HG03103 (cell line): Measurements from ENCODE around the gene KRT78.
"Not testable (repeated sequence)": the region's sequence is repeated elsewhere in the genome, so short reads cannot be mapped to it uniquely, and the experiment has no call there.

ENCODE experiments used
- ATAC-seq: cut with Tn5 transposase; IDR thresholded peaks from one replicate; pipeline ENCODE4 v1.9.1; 2021; ENCODE audit warnings: low read depth; ENCODE audit not compliant: unreplicated experiment

Gene KRT78

DNA sequence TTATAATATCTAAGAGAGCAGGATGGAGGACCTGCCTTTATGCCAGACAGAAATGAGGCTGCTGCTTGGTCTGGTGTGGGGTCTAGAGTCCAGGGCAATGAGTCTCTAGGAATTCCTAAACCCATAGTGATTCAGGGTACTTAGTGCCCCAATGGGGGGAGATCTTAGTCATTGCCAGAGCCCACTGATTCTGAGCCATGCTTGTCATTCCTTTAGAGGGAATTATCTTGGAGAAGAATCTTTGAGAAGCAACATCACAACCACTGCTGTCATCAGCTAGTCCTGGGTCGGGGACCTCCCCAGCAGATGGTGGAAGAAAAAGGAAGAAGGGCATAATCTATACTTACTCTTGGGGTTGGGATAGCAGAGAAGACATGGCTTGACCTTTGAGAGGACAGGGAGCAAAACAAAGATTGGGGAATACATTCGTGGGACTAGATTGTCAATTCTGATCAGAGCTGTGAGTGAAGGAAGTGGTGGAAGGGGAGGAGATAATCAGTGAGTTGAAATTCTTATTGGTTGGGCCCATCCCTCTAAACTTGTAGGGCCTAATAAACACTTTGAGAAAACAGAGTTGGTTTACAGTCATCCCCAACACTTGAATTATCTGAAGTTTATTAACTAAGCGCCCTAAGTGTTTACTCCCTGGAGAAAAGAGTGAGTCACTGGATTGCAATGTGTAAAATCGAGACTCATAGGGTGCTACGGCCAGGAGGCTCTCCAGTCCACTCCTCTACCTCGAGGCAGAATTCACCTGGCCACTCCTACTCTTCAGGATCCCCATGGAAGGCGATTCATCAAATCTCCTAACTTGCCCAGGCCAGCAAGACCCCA lies 49.9 kb downstream of the KRT78 start:
- ATAC-seq: no peak

DNA sequence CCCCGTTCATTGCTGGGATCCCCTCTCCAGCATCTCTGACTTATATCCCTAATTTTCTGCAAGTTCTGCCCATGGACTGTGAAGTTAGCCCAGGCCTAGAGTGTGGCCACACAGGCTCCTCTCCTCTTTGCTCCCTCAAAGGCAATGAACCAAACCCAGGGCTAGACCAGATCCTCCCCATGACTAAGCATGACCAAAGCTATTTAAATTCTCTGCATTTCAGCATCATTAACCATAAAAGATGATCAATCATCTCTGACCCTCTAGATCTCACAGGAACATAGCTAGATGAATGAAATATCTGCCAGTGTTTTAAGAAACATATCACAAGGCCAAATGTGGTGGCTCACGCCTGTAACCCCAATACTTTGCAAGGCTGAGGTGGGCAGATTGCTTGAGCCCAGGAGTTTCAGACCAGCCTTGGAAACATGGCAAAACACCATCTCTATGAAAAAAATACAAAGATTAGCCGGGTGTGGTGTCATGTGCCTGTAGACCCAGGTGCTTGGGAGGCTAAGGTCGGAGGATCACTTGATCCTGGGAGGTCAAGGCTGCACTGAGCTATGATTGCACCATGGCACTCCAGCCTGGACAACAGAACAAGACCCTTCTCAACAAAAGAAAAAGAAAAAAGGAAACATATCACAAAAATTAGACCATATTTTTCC lies 50.7 kb downstream of the KRT78 start:
- ATAC-seq: no peak

GRCh38 chr12:52797529-52797894 lies 51.3 kb downstream of the KRT78 start:
- no peak for ATAC-seq

DNA sequence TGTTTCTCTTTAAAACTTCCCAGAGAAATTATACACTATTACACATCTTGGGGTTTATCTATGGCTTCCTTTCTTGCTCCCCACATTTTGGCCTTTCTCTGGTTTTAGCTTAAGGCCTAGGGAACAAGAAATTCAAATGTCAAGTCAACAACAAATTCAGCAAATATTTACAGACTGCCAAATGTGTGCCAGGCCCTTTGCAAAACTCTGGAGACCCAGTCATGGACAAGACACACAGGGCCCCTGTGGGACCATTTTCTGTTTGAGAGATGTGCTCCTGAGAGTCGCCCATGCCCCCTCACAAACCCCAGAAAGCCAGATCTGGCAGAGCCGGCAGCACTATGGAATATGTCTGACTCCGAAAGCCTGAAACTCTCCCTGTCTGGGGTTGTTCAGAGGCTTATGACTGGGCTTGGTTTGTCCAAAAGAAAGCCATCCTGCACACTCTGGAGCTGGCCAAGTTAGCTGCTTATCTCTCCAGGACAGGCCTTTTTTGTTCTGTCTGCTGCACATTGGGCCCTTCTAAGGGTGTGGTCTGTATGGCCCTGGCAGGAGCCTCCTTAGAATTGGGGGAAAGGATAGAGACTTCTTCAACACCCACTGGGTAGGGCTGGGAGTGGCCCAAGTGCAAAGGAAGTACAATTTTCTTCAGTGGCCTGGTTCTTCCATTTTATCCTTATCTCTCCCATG lies 51.8 kb downstream of the KRT78 start:
- ATAC-seq: no peak

- ATAC-seq: no peak
Measured at GRCh38 chr12:52796429-52796794, 52.4 kb downstream of the KRT78 start.

GRCh38 chr12:52795694-52796428 lies 52.9 kb downstream of the KRT78 start, which contains the start of gene KRT3:
Gene KRT3, minus strand, starts transcription at chr12:52796117. Its CDS starts 75 bp downstream, at chr12:52796042.
- ATAC-seq: no peak

DNA sequence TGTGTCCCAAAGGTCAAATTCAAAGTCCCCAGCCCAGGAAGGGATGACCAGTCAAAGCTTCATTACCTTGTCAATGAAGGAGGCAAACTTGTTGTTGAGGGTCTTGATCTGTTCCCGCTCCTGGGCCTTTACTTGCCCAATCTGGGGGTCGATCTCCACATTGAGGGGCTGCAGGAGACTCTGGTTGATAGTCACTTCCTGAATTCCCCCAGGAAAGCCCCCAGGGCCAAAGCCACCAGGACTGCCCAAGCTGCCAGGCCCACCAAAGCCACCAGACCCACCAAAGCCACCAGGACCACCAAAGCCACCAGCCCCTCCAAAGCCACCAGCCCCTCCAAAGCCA lies 53.5 kb downstream of the KRT78 start:
- not testable (repeated sequence) for ATAC-seq

DNA sequence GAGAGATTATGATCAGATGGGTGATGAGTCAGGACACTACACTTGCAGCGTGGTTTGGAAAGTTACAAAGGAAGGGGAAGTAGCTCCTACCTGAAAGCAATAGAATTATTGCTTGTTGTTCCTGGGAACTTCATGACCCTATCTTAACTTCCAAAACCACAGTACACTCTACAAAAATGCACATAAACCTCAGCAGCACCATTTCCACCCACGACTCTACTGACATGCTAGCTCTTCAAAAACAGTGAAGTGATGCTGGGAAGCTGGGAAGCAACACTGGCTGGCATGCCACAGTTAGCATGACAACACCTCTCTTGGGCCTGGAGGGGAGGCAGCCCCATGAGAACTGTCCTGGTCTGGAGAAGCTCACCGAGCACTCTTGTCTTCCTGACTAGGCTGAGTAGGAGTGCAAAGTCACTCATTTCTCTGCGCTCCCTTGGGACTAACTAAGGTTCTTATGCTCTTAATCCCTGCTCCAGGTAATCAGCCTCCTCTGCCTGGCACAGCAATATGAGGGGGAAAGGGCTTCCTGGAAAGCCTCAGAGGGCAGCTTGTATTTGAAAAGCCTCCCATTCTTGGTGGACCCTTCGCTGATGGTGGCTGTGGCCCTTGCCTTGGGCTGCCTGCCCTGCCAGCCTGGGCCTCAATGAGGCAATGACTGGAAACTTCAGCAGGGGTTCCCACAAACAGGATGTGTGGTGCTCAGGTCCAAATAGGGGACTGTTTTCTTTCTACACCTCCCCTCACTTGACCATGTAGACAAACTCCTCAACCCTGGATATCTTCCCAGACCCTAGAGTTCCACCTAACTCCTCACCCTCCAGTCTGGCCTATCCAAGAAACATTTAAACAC lies 54.1 kb downstream of the KRT78 start:
- ATAC-seq: no peak

DNA sequence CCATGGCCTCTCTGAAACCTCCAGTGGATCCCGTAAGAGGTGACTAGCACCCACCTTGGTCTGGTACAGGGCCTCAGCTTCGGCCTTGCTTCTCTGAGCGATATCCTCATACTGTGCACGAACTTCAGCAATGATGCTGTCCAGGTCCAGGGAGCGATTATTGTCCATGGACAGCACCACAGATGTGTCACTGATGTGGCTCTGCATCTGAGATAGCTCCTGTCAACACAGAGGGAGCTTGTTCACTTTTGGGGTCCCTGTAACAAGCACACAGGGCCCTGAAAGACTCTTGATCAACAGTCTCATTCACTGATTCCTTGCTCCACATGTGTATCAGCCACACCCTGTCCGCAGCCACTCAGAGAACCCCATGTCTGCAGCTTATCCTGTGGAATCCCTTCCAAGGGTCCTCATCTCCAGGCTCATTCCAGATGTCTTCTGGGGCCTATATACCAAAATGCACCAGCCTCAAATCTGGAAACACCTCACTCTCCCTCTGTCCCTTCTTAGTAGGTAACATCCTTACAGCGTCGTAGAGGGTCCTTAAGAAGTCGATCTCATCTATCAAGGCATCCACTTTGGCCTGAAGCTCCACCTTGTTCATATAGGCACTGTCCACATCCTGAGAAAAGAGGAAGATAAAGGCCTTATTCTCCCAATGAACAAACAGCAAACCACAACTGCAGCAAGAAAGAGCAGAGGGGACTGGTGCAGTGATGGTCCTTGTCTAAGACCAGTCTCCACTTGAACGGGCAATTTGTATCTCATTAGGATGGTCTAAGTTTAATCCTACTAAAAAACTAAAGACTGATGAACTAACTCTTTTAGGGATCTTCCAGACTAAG lies 56.4 kb downstream of the KRT78 start:
- ATAC-seq: no peak

DNA sequence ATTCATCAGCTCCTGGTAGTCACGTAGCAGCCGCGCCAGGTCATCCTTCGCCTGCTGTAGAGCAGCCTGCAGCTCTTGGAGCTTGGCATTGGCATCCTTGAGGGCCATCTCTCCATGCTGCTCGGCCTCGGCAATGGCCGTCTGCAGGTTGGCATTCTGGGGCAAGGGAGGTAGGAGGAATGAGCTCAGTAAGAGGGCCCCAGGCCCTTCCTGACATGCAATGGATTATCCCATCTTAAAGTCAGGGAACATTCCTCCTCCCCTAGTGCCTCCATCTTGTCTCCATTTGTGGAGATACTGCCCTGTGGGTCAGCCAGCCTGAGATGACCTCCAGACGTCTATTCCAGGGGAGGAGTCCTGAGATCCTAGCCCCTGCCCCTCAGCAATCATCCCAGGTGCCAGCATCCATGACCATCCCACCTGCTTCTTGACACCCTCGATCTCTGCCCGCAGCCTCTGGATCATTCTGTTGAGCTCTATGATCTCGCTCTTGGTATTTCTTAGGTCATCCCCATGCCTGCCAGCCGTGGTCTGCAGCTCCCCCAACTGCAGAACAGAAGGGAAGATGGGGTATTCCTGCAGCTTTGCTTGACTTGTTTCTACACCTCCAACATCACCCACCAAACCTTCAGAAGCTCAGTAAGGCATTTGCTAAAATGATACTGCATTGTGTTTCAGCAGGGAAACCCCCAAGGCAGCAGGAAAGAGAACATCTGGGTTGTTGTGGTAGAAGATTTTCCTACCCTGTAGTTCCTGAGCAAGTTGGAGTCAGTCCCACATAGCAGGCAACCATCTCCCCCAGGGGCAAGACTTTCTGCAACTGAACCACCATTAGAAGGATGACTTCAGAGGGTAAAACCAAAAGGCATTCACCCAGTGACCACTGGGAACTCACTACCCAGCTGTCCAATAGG lies 57.3 kb downstream of the KRT78 start:
- ATAC-seq: no peak

DNA sequence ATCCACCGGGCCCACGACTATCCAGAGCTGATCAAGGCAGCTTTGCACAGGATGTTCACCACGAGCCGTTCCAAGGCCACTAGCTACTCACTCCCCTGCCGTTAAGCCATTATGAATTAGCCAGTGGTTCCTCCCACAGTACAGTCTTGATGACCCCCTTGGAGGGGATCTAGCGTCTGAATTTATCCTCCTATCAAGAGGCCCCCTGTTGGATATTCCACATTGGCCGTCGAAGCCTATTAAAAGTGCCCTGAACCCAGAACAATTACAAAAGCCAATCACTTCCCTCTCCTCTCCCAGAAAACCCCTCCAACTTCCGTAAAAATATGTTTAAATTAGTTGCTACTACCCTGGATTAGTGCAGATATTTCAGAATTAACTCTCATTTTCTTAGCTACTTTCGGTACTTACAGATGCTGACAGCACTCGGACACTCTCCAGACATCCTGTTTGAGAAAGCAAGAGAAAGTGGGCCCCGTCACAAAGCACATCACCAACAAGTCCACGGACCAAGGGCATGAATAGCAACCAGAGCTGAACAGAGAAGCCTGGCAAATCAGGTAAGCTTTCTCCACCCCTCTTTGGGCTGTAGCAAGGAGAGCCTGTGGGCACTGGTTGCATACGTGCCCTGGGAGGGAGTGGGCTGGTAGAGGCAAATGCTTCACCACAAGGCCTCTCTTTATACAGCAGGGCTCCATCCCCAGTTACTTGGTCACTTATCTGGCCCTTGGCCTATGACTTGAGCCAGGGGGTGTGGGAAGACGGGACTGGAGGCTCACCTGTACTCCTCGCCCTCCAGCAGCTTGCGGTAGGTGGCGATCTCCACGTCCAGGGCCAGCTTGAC lies 58.1 kb downstream of the KRT78 start:
- ATAC-seq: no peak

DNA sequence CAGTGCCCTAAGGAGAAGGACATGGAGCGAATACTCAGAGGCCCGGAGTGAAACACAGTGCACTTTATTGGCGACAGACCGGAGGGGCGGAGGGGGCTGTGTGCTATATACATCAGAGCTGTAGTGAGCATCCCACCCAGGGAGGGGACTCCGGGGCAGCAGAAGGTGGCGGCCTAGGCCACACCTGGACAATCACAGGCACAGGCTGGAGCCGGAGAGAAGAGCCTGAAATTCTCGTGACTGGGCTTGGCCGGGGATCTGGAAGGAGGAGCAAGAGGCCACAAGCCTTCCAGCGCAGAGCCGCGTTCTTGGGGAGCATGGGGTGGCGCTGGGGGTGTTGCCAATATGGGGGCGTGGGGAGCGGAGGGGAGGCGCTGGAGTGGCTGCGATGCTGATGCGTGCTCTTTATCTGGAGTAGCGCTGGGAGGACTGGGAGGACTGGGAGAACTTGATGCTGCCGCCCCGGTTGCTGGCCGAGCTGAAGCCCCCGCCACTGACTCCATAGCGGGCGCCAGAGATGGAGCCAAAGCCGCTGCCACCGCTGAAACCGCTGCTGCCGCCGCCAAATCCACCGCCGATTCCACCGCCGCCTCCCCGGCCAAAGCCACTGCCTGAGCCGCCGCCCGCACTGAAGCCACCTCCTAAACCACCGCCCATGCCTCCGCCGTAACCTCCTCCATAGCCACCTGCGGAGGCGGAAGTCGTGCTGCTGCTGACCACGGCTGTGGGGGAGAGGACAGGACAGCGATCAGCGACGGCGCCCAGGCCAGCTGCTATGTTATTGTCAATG lies 59.0 kb downstream of the KRT78 start:
- no peak for ATAC-seq

DNA sequence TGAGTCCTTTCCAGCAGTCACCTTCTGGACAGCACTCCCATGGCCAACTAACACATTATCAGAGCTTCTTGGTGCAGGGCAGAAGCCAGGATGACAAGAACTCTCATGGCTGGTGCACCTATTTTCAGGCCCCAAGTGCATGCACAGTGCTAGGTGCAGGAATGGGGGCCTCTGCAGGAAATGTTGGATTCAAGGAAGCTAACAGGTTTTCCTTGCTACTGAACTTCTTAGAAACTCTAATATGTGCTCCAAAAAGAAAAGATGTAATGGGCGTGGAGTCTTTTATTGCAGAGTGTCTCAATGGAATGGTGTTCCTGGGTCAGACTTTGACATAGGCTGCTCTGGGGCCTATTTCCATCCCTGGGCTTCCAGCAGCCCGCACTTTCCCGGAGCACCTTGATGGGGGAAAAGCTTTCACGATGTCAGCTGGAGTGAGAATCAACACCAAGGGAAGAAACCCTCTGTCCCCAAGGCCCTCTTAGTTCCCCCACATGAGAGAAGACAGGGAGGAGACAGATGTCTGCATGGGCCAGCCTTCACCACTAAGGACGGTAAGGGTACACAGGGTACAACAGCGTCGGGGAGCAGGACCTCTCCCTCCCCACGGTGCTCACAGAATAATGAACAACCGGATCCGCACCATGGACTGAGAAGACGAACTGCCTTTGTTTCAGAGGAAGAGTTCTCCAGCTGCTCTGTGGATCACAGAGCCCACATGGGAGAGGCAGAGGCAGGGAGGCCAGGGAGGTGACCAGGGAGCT lies 59.7 kb downstream of the KRT78 start:
- no peak for ATAC-seq

DNA sequence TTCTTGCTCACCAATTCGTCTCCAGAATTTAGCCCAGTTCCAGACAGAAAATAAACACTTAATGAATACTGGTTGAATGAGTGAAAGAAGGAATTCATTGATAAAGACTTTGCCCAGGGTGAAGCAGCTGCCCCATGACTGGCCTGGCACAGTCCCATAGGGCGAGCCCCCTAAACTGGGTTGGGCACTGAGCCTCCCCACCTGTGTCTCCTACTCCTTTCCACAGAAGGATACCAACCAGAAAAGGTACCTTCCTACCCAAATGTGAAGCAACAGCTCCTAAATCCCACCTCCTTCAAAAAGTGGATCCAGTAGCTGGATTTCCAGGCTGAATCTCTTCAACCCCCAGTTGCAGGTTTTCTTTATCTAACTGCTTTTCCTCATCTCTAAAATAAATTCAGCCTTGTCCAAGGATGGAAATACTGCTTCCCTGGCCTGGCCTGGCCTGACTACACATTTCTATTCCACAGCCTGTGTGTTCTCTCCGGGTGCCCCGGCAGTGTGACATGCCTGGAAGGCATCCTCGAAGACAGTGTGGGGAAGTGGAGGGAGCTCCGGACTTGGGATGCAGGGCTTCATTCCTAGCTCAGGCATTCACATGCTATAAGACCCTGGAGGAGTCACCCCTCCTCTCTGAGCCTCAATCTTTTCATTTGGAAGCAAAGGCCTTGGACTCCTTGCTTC lies 60.5 kb downstream of the KRT78 start:
- ATAC-seq: no peak
